ENCODE measurements around the gene GALNT8.

The GALNT8 gene

DNA sequence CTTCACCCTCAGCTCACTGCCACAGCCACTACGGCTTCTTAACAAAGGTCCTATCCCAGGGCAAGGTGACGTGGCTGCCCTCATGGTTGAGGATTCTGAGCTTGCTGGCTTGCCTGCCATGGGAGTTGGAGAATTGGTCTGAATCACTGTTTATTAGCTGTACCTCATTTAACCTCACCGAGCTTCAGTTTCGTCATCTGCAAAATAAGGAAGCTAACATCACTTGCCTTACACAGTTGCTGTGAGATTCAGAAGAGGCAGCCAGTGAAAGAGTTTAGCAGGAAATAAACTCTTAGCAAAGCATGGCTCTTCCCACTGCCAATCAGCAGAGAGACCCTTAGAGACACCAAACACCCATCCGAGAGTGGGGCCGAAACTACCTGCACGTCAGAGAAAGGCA lies 99.5 kb downstream of the GALNT8 start:
- ATAC-seq = no peak

DNA sequence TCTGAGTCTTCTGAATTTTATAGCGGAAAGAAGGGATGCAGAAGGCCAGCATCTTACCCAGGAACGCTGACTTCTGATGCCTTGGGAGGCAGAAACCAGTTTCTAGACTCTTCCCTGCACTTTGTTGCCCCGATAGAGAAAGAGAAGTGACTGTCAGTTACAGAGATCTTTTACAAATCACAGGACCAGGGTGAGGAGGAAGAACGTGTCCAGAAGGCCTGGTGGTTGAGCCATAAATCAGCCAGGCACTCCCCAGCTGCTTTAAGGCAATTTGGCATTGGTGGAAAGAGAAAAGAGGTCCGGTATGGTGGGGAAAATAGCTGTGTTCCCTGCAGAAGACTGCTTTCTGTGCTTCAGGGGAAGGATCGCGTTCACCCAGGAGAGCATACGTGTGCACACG lies 100.8 kb downstream of the GALNT8 start:
- no peak for ATAC-seq
- TF ChIP-seq OSR1 (CRISPR knock-in tag; IDR thresholded peaks at IDR 0.05) (no peak), RARB (CRISPR knock-in tag; IDR thresholded peaks at IDR 0.05) (no peak), PPARA (CRISPR knock-in tag; IDR thresholded peaks at IDR 0.05; ENCODE audit: borderline replicate concordance) (no peak), ISL1 (CRISPR knock-in tag; IDR thresholded peaks at IDR 0.05) (no peak)
- TF ChIP-seq, protein P1, sequence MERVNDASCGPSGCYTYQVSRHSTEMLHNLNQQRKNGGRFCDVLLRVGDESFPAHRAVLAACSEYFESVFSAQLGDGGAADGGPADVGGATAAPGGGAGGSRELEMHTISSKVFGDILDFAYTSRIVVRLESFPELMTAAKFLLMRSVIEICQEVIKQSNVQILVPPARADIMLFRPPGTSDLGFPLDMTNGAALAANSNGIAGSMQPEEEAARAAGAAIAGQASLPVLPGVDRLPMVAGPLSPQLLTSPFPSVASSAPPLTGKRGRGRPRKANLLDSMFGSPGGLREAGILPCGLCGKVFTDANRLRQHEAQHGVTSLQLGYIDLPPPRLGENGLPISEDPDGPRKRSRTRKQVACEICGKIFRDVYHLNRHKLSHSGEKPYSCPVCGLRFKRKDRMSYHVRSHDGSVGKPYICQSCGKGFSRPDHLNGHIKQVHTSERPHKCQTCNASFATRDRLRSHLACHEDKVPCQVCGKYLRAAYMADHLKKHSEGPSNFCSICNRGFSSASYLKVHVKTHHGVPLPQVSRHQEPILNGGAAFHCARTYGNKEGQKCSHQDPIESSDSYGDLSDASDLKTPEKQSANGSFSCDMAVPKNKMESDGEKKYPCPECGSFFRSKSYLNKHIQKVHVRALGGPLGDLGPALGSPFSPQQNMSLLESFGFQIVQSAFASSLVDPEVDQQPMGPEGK (CRISPR knock-in tag; IDR thresholded peaks at IDR 0.05; ENCODE audit: borderline replicate concordance) = no peak
- TF ChIP-seq, protein P2, sequence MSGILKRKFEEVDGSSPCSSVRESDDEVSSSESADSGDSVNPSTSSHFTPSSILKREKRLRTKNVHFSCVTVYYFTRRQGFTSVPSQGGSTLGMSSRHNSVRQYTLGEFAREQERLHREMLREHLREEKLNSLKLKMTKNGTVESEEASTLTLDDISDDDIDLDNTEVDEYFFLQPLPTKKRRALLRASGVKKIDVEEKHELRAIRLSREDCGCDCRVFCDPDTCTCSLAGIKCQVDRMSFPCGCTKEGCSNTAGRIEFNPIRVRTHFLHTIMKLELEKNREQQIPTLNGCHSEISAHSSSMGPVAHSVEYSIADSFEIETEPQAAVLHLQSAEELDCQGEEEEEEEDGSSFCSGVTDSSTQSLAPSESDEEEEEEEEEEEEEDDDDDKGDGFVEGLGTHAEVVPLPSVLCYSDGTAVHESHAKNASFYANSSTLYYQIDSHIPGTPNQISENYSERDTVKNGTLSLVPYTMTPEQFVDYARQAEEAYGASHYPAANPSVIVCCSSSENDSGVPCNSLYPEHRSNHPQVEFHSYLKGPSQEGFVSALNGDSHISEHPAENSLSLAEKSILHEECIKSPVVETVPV (CRISPR knock-in tag; IDR thresholded peaks at IDR 0.05) = no peak

More for the DNA sequence above, 99.5 kb downstream of the GALNT8 start:
- TF ChIP-seq GLIS3 (CRISPR knock-in tag; IDR thresholded peaks at IDR 0.05) = no peak
- TF ChIP-seq ISL1 (CRISPR knock-in tag; IDR thresholded peaks at IDR 0.05) = no peak
- TF ChIP-seq, protein P3, sequence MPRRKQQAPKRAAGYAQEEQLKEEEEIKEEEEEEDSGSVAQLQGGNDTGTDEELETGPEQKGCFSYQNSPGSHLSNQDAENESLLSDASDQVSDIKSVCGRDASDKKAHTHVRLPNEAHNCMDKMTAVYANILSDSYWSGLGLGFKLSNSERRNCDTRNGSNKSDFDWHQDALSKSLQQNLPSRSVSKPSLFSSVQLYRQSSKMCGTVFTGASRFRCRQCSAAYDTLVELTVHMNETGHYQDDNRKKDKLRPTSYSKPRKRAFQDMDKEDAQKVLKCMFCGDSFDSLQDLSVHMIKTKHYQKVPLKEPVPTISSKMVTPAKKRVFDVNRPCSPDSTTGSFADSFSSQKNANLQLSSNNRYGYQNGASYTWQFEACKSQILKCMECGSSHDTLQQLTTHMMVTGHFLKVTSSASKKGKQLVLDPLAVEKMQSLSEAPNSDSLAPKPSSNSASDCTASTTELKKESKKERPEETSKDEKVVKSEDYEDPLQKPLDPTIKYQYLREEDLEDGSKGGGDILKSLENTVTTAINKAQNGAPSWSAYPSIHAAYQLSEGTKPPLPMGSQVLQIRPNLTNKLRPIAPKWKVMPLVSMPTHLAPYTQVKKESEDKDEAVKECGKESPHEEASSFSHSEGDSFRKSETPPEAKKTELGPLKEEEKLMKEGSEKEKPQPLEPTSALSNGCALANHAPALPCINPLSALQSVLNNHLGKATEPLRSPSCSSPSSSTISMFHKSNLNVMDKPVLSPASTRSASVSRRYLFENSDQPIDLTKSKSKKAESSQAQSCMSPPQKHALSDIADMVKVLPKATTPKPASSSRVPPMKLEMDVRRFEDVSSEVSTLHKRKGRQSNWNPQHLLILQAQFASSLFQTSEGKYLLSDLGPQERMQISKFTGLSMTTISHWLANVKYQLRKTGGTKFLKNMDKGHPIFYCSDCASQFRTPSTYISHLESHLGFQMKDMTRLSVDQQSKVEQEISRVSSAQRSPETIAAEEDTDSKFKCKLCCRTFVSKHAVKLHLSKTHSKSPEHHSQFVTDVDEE (CRISPR knock-in tag; IDR thresholded peaks at IDR 0.05) = no peak
- no peak for TF ChIP-seq ZNF8 (CRISPR knock-in tag; IDR thresholded peaks at IDR 0.05)
- no peak for TF ChIP-seq ZC3H10 (CRISPR knock-in tag; IDR thresholded peaks at IDR 0.05)
